ENCODE data around the gene TP53I13. TPM values are rescaled to one million over a fixed set of nuclear protein-coding genes. Genes with fewer than 3 reads are reported as not detected.
A peak's percentile ranks its signal among the peaks of the same experiment; 100 is the strongest.

TP53I13 gene
- total RNA-seq, 1 experiment from 2014 or later: 33.3 TPM

DNA sequence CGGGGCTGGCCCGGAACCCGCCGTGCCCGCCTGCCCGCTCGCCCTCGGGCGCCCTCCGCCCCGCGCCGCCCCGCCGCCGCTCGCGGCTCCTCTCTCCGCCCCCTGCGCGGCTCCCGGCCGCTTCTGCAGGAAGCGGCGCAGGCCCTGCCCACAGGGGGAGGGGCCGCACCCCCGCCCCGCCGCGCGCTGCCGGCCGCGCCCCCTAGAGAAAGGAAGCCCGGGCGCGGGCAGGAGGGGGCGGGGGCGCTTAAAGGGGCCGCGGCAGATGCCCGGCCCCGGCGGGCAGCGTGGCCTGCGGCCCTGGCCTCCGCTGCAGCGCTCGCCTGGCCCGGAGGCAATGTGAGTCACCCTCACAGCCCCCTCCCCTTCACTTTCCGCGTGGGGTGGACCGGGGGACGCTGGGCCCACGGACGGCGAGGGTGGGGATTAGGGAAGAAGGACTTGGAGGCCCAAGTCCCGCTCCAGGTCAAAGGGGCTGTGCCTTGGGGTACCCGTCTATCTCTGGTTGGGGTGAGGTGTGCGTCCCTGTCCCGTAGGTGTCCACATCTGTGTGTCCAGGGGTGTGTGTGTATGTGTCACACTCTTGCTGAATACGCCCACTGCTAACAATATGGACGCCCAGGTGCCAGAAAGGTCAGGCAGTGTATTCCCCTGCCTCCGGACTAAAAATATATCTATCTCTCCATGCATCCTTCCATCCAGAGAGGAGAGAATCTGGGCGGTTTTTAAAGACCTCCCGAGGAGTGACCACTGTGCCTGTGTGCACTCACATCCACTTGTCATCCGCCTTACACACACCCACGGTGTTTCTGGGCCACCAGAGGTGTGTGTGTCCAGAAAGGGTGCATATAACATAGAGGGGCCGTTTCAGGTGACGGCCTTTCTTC lies 21.3 kb downstream of the TP53I13 start, which contains the start of gene GIT1 (continued):
- TF ChIP-seq REST (IDR thresholded peaks at IDR 0.05; ENCODE audit: low read depth) (no peak), RAD21 (IDR thresholded peaks at IDR 0.05; ENCODE audit: low read depth) (no peak), POLR2A (IDR thresholded peaks at IDR 0.05; ENCODE audit: borderline replicate concordance, extremely low read depth, insufficient read depth, insufficient read length) (peak; percentile 23), EZH2phosphoT487 (IDR thresholded peaks at IDR 0.05; ENCODE audit: borderline replicate concordance) (no peak), ZBTB33 (IDR thresholded peaks at IDR 0.05; ENCODE audit: extremely low read depth, insufficient replicate concordance, low read length) (no peak), TCF7L2 (IDR thresholded peaks at IDR 0.05; ENCODE audit: borderline replicate concordance, extremely low read depth, insufficient read depth, insufficient read length) (no peak), MAX (IDR thresholded peaks at IDR 0.05) (peak; percentile 71; the same call in 1 of the 2 replicates), ATF3 (IDR thresholded peaks at IDR 0.05) (no peak), CBX3 (IDR thresholded peaks at IDR 0.05; ENCODE audit: low read depth) (no peak), EGR1 (IDR thresholded peaks at IDR 0.05; ENCODE audit: low read depth) (no peak; the same call in 1 of the 2 replicates), FOSL1 (IDR thresholded peaks at IDR 0.05; ENCODE audit: low read depth) (no peak), SRF (IDR thresholded peaks at IDR 0.05; ENCODE audit: low read depth) (no peak)

All from HCT116 (cell line).